ENCODE results near the gene C9orf57.

- no peak for TF ChIP-seq POLR2A (IDR thresholded peaks at IDR 0.05; ENCODE audit: low read length)
- no peak for TF ChIP-seq GATA1 (IDR thresholded peaks at IDR 0.05; ENCODE audit: low read depth, low read length)
Measured at GRCh38 chr9:72082536-72082935, 22.1 kb upstream of the C9orf57 start.

Data from erythroblast (primary cell).